ENCODE measurements around the gene PLXNB1.

PLXNB1 gene

GRCh38 chr3:48415251-48415953 is 14.5 kb downstream of the PLXNB1 start:
- DNase-seq = no peak

GRCh38 chr3:48414376-48415250 is 15.3 kb downstream of the PLXNB1 start:
- DNase-seq = no peak

- DNase-seq = no peak
These were observed 16.3 kb downstream of the PLXNB1 start for GRCh38 chr3:48413611-48414010.

- no peak for DNase-seq
These were observed 16.8 kb downstream of the PLXNB1 start for GRCh38 chr3:48413086-48413485.

GRCh38 chr3:48412375-48413001 is 17.4 kb downstream of the PLXNB1 start:
- no peak for DNase-seq

- DNase-seq = no peak
These were observed 18.1 kb downstream of the PLXNB1 start for GRCh38 chr3:48411606-48412374.

GRCh38 chr3:48411041-48411588 is 18.8 kb downstream of the PLXNB1 start:
- DNase-seq = no peak

GRCh38 chr3:48410205-48411040 is 19.5 kb downstream of the PLXNB1 start:
- DNase-seq = no peak

GRCh38 chr3:48409291-48410201 is 20.3 kb downstream of the PLXNB1 start:
- DNase-seq = no peak

- no peak for DNase-seq
These were observed 21.0 kb downstream of the PLXNB1 start for GRCh38 chr3:48408823-48409281.

- no peak for DNase-seq
These were observed 22.3 kb downstream of the PLXNB1 start for GRCh38 chr3:48407542-48408099.

- no peak for DNase-seq
These were observed 23.1 kb downstream of the PLXNB1 start for GRCh38 chr3:48406443-48407431.

GRCh38 chr3:48405971-48406370 is 23.9 kb downstream of the PLXNB1 start:
- no peak for DNase-seq

GRCh38 chr3:48405343-48405881 is 24.5 kb downstream of the PLXNB1 start:
- DNase-seq = no peak

GRCh38 chr3:48404440-48405342 is 25.2 kb downstream of the PLXNB1 start:
- no peak for DNase-seq

- DNase-seq = no peak
These were observed 26.1 kb downstream of the PLXNB1 start for GRCh38 chr3:48403533-48404439.

All from amniotic stem cell (primary cell).